Subcutaneous adipose tissue (tissue), 4 donors: ENCODE results near the gene DMRT1. TPM values are rescaled to one million over a fixed set of nuclear protein-coding genes. Genes with fewer than 3 reads are reported as not detected.

Experiments
- total RNA-seq, 4 donors: library from RNA; depleted of rRNA; stranded (reverse); fragments of >200 nt; gene quantifications; one replicate each; pipeline ENCODE4 v1.1.0, GENCODE V29; 2016
- TF ChIP-seq, protein P1 (sequence below): fragments of 450-650 bp; IDR thresholded peaks from one replicate; pipeline ENCODE4 v1.5.1; 2016; ENCODE audit warnings: low read depth, mild to moderate bottlenecking, control low read depth, antibody characterized with exemption, moderate library complexity

The DMRT1 gene
- total RNA-seq, 4 donors from 2014 or later, result not detected

DNA sequence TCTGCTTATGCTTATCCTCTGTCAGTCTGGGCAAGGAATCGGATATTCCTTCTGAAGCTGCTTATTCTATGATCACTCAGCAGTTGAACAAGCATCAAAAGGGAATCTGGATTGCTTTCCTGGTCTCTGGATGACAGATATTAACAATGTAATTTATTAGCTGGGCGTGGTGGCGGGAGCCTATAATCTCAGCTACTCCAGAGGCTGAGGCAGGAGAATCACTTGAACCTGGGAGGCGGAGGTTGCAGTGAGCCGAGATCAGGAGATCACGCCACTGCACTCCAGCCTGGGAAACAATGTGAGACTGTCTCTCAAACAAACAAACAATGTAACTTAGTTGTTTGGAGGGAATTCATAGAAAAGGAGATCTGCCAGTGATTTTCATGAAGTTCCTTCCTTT lies 45.4 kb downstream of the DMRT1 start:
- TF ChIP-seq, protein P1, sequence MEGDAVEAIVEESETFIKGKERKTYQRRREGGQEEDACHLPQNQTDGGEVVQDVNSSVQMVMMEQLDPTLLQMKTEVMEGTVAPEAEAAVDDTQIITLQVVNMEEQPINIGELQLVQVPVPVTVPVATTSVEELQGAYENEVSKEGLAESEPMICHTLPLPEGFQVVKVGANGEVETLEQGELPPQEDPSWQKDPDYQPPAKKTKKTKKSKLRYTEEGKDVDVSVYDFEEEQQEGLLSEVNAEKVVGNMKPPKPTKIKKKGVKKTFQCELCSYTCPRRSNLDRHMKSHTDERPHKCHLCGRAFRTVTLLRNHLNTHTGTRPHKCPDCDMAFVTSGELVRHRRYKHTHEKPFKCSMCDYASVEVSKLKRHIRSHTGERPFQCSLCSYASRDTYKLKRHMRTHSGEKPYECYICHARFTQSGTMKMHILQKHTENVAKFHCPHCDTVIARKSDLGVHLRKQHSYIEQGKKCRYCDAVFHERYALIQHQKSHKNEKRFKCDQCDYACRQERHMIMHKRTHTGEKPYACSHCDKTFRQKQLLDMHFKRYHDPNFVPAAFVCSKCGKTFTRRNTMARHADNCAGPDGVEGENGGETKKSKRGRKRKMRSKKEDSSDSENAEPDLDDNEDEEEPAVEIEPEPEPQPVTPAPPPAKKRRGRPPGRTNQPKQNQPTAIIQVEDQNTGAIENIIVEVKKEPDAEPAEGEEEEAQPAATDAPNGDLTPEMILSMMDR, result no peak

GRCh38 chr9:892123-892522 lies 50.6 kb downstream of the DMRT1 start:
- TF ChIP-seq, protein P1, result no peak

DNA sequence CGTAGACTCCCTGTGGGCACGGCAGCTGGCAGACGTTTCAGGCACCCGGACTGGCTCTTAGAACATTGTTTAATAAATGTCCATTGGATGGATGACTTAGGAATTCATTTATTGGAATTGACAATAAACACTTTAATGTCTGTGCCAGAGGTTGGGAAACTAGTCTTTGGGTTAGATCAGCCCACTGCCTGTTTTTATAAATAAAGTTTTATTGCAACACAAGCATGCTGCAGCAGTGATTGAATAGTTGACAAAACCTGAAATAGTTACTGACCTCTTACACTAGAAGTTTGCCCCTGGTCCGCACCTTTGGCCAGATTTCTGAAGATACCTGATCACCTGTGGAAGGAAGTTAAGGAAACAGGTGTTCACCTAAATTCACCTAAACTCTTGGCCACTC lies 51.6 kb downstream of the DMRT1 start:
- TF ChIP-seq, protein P1, result no peak

DNA sequence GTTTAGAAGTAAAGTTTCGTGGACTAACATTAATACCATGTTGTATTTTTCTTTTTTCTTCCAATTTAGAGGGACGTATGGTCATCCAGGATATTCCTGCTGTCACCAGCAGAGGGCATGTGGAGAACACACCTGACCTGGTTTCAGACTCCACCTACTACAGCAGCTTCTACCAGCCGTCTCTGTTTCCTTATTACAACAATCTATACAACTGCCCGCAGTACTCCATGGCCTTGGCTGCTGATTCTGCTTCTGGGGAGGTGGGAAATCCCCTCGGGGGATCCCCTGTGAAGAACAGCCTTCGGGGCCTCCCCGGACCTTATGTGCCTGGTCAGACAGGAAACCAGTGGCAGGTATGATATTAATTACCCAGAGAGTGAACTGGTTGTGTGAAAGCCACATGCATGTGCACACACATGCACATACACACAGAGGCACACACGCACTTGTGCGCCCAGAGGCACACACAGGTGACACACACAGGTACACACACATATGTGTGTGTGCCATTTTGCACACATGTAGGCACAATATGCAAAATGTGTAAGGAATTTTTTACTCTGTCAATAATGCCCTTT lies 52.4 kb downstream of the DMRT1 start:
- TF ChIP-seq, protein P1, result no peak

- TF ChIP-seq, protein P1, result no peak
These were observed 58.1 kb downstream of the DMRT1 start for GRCh38 chr9:899440-900184.

- TF ChIP-seq, protein P1, result no peak
These were observed 62.4 kb downstream of the DMRT1 start for GRCh38 chr9:903886-904285.

DNA sequence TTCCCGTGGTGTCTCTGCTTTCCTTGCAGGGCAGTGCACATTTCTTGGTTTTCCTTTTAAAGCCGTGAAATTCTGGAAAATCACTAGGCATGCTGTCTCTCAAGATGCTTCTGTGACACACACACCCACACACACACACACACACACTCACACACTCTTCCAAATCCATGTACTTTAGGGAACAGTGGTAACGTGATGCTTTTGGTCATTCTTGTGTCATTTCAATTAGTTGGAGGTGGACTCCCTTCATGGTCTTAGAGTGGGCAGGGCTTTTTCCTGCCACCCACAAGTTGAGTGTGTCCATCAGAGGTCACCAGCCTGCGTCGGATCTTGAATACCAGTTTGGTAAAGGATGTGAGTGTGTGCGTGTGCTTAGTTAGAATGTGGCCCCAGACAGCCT lies 64.4 kb downstream of the DMRT1 start:
- TF ChIP-seq, protein P1, result no peak
